ENCODE data around the gene KRT77.
"Not testable (repeated sequence)": the region's sequence is repeated elsewhere in the genome, so short reads cannot be mapped to it uniquely, and the experiment has no call there.

DNA sequence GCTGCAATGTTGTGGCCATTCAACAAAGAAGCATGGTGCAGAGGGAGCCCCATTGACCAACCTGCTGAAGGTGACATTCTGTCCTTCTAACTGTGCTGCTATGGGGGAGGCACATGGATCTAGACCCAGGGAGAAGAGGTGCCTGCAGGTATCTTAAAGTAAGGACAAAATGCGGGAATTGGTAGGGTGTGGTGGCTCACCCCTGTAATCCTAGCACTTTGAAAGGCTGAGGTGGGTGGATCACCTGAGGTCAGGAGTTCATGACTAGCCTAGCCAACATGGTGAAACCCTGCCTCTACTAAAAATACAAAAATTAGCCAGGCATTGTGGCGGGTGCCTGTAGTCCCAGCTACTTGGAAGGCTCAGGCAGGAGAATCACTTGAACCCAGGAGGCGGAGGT, 33.4 kb downstream of the KRT77 start:
- TF ChIP-seq, protein P1, sequence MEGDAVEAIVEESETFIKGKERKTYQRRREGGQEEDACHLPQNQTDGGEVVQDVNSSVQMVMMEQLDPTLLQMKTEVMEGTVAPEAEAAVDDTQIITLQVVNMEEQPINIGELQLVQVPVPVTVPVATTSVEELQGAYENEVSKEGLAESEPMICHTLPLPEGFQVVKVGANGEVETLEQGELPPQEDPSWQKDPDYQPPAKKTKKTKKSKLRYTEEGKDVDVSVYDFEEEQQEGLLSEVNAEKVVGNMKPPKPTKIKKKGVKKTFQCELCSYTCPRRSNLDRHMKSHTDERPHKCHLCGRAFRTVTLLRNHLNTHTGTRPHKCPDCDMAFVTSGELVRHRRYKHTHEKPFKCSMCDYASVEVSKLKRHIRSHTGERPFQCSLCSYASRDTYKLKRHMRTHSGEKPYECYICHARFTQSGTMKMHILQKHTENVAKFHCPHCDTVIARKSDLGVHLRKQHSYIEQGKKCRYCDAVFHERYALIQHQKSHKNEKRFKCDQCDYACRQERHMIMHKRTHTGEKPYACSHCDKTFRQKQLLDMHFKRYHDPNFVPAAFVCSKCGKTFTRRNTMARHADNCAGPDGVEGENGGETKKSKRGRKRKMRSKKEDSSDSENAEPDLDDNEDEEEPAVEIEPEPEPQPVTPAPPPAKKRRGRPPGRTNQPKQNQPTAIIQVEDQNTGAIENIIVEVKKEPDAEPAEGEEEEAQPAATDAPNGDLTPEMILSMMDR (IDR thresholded peaks at IDR 0.05), result not testable (repeated sequence)
- not testable (repeated sequence) for TF ChIP-seq POLR2A (IDR thresholded peaks at IDR 0.05)

Data from gastroesophageal sphincter (tissue), 3 donors.